ENCODE results near the gene FBXO10.

Gene FBXO10

GRCh38 chr9:37486616-37487548 lies 89.3 kb downstream of the FBXO10 start:
- in situ Hi-C loops (cut with MboI; ENCODE audit: low sequenced_read_pairs): loop anchor here (25.0 kb wide), 1 partner anchor 100 kb away; no protein-coding TSS in a partner anchor

DNA sequence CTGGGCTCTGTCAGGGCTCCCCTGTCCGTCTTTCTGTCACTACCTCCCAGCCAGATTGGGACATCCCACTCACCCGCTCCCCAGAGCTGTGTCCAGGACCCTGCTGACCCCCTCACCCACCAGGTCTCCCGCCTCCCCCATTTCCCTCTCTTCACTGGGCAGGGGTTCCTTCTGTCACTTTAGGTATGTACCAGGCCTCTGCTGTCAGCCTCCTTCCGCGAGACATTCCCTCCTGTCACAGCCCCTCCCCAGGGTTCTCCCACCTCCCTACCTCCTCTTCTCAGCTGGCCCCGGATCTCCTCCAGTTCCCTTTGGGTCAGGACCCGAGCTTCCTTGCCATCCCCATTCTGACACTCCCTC lies 89.9 kb downstream of the FBXO10 start:
- in situ Hi-C loops (cut with MboI; ENCODE audit: low sequenced_read_pairs): loop anchor here (25.0 kb wide), 1 partner anchor 99 kb away; no protein-coding TSS in a partner anchor

GRCh38 chr9:37485389-37486255 lies 90.6 kb downstream of the FBXO10 start, which contains the start of gene POLR1E:
Gene POLR1E (plus strand): TSS chr9:37485948. CDS start chr9:37486048, 100 bp downstream.
- in situ Hi-C loops (cut with MboI; ENCODE audit: low sequenced_read_pairs): loop anchor here (25.0 kb wide), 1 partner anchor 98 kb away; no protein-coding TSS in a partner anchor

DNA sequence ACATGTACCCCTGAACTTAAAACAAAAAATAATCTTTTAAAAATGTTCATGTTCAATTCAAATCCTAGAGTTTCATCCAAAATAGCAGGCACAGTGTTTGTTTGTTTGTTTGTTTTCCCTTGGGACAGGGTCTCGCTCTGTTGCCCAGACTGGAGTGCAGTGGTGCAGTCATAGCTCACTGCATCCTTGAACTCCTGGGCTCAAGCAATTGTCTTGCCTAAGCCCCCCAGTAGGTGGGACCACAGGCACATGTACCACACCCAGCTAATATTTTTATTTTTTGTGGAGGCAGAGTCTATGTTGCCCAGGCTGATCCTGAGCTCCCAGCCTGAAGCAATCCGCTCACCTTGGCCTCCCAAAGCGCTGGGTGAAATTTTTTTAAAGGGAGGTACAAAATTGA lies 95.4 kb downstream of the FBXO10 start:
- in situ Hi-C loops (cut with MboI; ENCODE audit: low sequenced_read_pairs): loop anchor here (25.0 kb wide), 1 partner anchor 93 kb away; no protein-coding TSS in a partner anchor

GRCh38 chr9:37477987-37478619 lies 98.1 kb downstream of the FBXO10 start:
- in situ Hi-C loops (cut with MboI; ENCODE audit: low sequenced_read_pairs): loop anchor here (25.0 kb wide), 1 partner anchor 91 kb away; no protein-coding TSS in a partner anchor

DNA sequence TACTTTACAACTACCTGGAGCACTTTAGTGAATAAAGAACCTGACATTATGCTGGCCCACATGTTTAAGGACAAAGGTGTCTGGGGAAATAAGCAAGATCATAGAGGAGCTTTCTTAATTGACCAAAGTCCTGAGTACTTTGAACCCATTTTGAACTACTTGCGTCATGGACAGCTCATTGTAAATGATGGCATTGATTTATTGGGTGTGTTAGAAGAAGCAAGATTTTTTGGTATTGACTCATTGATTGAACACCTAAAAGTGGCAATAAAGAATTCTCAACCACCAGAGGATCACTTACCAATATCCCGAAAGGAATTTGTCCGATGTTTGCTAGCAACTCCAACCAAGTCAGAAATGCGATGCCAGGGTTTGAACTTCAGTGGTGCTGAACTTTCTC lies 98.7 kb downstream of the FBXO10 start:
- in situ Hi-C loops (cut with MboI; ENCODE audit: low sequenced_read_pairs): loop anchor here (25.0 kb wide), 1 partner anchor 90 kb away; no protein-coding TSS in a partner anchor

- in situ Hi-C loops (cut with MboI; ENCODE audit: low sequenced_read_pairs): loop anchor here (25.0 kb wide), 1 partner anchor 90 kb away; no protein-coding TSS in a partner anchor
Measured at GRCh38 chr9:37476930-37477329, 99.2 kb downstream of the FBXO10 start.

- in situ Hi-C loops (cut with MboI; ENCODE audit: low sequenced_read_pairs): loop anchor here (25.0 kb wide), 1 partner anchor 888 kb away; no protein-coding TSS in a partner anchor
Measured at GRCh38 chr9:37474438-37474837, 101.7 kb downstream of the FBXO10 start.

GRCh38 chr9:37473982-37474381 lies 102.2 kb downstream of the FBXO10 start:
- in situ Hi-C loops (cut with MboI; ENCODE audit: low sequenced_read_pairs): loop anchor here (25.0 kb wide), 1 partner anchor 888 kb away; no protein-coding TSS in a partner anchor

DNA sequence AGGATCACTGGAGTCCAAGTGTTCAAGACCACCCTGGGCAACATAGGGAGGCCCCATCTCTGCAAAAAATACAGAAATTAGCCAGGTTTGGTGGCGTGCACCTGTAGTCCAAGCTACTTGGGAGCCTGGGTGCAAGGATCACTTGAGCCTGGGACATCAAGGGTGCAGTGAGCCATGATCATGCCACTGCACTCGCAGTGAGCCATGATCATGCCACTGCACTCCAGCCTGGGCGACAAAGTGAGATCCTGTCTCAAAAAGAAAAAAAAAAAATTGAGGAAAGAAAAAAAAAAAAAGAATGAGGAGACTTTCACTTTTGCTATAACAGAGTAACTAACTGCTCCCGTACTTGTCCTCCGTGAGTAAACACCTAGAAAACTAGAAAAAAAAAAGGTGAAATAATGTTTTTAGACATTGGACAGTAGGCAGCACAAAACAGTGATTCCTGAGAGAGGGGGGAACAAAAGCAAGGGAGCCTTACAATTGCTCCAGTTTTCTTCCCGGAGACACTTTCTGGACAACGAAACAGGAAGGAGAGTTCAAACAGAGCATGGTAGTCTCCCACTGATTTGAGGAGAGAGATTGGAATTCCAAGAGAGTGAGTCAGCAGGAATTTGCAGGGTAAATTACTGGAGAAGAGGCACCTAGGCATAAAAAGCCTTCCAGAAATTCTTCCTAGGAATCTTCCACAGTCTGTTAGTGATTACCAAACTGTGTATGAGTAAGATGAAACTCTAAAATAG lies 104.1 kb downstream of the FBXO10 start:
- in situ Hi-C loops (cut with MboI; ENCODE audit: low sequenced_read_pairs): loop anchor here (25.0 kb wide), 1 partner anchor 890 kb away; no protein-coding TSS in a partner anchor

DNA sequence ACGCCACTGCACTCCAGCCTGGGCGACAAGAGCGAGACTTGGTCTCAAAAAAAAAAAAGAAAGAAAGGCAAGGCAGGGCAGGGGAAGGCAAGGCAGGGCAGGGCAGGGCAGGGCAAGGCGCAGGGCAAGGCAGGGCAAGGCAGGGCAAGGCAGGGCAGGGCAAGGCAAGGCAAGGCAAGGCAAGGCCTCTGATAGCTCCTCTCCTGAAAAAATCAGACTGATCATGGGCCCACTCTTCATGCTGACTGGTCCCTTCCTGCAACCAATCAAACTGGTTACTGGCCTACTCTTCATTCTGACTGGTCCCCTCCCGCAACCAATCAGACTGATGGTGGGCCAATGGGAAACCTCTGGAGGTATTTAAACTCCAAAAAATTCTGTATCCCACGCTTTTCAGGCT lies 107.6 kb downstream of the FBXO10 start:
- in situ Hi-C loops (cut with MboI; ENCODE audit: low sequenced_read_pairs): loop anchor here (25.0 kb wide), 1 partner anchor 894 kb away; no protein-coding TSS in a partner anchor

GRCh38 chr9:37467530-37467929 lies 108.7 kb downstream of the FBXO10 start:
- in situ Hi-C loops (cut with MboI; ENCODE audit: low sequenced_read_pairs): loop anchor here (25.0 kb wide), 1 partner anchor 895 kb away; no protein-coding TSS in a partner anchor

DNA sequence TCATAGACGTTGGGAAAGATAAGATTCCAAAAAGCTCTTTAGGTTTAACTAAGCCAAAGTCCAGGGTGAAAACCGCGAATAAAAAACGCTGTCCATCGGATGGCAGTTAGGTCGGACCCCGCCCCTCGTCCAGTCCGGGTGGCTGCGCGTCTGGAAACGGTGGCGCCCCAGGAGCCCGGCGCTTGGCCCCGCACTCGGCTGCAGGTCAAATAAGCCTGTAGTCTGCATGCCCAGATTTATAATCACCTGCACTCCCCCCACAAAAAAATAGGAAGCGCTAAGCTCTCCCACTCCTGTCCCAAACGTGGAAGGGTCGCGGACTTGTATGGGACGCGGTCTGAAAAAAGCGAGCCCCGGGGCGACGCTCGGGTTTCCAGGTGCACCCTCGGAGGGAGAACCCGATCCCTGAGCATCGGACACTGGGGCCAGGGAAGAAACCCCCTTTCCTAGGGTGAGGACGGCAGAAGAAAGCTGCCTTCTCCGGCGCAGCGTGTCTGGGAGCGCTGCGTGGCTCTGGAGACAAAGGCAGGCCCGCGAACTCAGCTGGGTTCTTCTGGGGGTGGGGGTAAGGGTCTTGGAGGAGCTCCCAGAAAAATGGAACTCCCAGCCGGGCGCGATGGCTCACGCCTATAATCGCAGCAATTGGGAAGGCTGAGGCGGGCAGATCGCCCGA lies 110.0 kb downstream of the FBXO10 start:
- in situ Hi-C loops (cut with MboI; ENCODE audit: low sequenced_read_pairs): loop anchor here (25.0 kb wide), 1 partner anchor 896 kb away; no protein-coding TSS in a partner anchor

DNA sequence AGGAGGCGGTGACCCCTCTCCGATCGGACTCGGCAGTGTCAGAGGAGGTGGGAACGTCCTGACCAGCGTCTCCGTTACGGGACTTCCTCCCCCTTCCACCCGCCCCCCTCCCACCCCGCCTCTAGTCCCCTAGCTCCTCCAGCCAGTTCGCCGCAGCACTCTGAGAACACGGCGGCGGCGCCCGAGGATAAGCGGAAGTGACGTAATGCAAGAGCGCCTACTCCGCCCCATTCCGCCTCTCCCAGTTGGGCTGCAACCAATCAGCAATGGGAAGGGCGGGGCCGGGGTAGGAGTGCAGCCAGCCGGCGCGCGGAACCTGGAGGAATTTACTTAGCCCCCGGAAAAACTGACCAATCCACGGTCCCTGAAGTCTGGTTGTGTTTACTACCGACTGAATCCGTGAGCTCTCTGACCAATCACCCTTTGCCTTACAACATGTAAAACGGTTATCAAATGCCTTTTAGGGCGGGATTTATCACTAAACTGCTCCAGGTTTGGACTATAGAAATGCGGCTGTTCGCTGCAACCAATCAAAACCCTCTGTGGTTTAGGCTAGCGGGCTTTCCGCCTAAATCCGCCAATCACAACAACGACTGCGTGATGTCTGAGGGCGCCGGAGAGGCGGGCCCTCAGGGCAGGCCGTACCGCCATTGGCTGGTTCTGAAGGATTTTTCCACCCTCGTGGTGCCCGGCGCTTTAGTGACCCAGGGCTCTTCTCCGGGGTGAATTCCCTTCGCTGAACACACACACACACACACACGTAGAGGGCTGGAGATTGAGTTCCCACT lies 110.7 kb downstream of the FBXO10 start, which contains the start of gene ZBTB5:
ZBTB5 (minus strand) TSS at position 202 of the 788 bp plus-strand sequence. CDS start 22,899 bp downstream, outside the sequence.
- in situ Hi-C loops (cut with MboI; ENCODE audit: low sequenced_read_pairs): loop anchor here (25.0 kb wide), 1 partner anchor 897 kb away; no protein-coding TSS in a partner anchor

DNA sequence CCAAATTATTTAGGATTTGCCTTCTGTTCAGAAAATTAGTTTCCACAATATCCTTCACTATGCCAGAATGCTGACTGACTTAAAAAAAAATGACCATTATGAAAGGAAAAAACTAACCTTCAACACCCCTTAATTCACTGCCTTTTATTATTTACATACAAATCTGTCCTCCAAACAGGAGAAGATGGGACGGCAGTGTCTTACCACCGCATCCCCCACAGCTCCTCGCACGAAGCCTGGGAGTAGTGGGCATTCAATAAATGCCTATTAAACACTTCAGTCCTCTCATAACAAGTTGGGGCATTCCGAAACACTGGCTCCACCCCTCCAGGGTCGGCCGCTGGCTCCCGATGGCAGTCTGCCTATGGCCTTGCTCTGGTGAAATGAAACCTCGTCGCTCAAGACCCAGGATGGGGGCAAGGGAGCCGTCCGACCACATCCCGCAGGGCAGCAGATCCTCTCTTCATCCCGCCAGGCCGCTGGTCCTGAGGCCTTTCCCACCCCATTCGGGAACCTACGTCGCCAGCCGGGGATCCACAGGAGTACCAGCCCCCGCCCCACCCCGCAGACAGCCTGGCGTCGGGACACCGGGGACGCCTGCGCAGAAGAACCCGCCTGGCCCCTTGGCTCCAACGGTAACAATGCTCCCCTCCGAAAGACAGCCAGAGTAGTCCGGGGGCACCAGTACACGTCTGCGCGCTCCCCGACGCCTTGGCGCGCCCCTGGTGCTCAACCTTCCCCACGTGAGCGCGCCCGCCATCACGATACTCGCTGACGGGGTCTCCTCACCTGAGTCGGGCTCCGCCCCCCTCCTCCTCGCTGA lies 111.5 kb downstream of the FBXO10 start:
- in situ Hi-C loops (cut with MboI; ENCODE audit: low sequenced_read_pairs): loop anchor here (25.0 kb wide), 1 partner anchor 898 kb away; no protein-coding TSS in a partner anchor

DNA sequence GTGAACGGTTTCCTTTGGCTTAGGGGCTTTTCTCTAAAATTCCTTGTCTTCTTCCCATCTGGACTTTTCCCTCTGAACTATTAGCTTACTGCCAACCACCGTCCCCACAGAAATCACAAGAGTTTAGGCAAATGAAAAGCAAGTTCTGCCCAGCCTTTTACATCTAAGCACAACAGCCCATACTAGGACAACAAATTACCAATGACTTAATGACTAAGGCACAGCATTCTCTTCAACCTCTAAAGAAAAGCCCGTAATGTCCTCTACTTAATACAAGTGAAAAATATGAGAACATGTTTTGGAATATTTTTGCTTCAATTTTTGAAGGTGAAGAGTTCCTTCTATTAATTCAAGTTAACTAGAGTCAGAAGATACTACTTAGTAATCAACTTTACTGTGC lies 112.2 kb downstream of the FBXO10 start:
- in situ Hi-C loops (cut with MboI; ENCODE audit: low sequenced_read_pairs): loop anchor here (25.0 kb wide), 1 partner anchor 898 kb away; no protein-coding TSS in a partner anchor
